SK-N-SH (cell line): ENCODE measurements around the gene ATP13A3. TPM values are rescaled to one million over a fixed set of nuclear protein-coding genes. Genes with fewer than 3 reads are reported as not detected.

Source experiments
- CTCF ChIA-PET: fragments of 300-600, 350-600 bp; formaldehyde crosslinking; extraction: SDS; loops from one replicate; lab custom pipeline; 2021; lab: Yijun Ruan, JAX
- POLR2A ChIA-PET: fragments of 350-600 bp; sonication (Branson Sonifier 250); formaldehyde crosslinking; extraction: SDS; loops from one replicate; lab custom pipeline; 2020; ENCODE audit warnings: antibody characterized with exemption, inconsistent platforms; lab: Yijun Ruan, JAX
- DNase-seq: peaks from one replicate; pipeline ENCODE4 v3.0.0; 2012
- H2AFZ ChIP-seq: fragments of 200-600 bp; sonication (generic); 2 replicates; pipeline ENCODE4 v1.8.1; 2016; ENCODE audit warnings: antibody characterized with exemption, mild to moderate bottlenecking, low read depth
- H3F3A ChIP-seq: fragments of 200-600 bp; sonication (generic); replicated peaks from 2 replicates; pipeline ENCODE3; 2016; ENCODE audit warnings: antibody characterized with exemption, mild to moderate bottlenecking; ENCODE audit not compliant: insufficient read depth
- H3K27ac ChIP-seq, 2 experiments: fragments of 200-500 bp in 1 of 2; fragments of 200-600 bp in 1 of 2; sonication (Bioruptor generic) in 1 of 2; sonication (generic), shearing (Covaris generic) in 1 of 2; 2 replicates each; pipeline versions ENCODE4 v1.5.1 to v1.6.1; 2014 to 2016; ENCODE audit warnings: low read depth in 2 of 2, inconsistent platforms in 1 of 2, low read length in 1 of 2, mild to moderate bottlenecking in 1 of 2, mixed read lengths in 1 of 2
- H3K27me3 ChIP-seq: fragments of 200-600 bp; sonication (generic), shearing (Covaris generic); 2 replicates; pipeline ENCODE4 v1.6.1; 2016; ENCODE audit warnings: mixed run types; ENCODE audit not compliant: insufficient read depth
- H3K36me3 ChIP-seq, 2 experiments: fragments of 200-500 bp in 1 of 2; fragments of 200-600 bp in 1 of 2; sonication (Bioruptor generic) in 1 of 2; sonication (generic) in 1 of 2; replicated peaks in 1 of 2; 2 replicates each; pipeline versions ENCODE3 to v1.5.1; 2014 to 2016; ENCODE audit warnings: low read length in 1 of 2, mild to moderate bottlenecking in 1 of 2; ENCODE audit not compliant: insufficient read depth in 2 of 2, control insufficient read depth in 1 of 2
- H3K4me1 ChIP-seq, 2 experiments: fragments of 200-500 bp in 1 of 2; fragments of 200-600 bp in 1 of 2; sonication (Bioruptor generic) in 1 of 2; sonication (generic), shearing (Covaris generic) in 1 of 2; 2 replicates each; pipeline versions ENCODE4 v1.5.1 to v1.6.1; 2014 to 2016; ENCODE audit warnings: low read depth in 1 of 2, low read length in 1 of 2, mixed run types in 1 of 2; ENCODE audit not compliant: insufficient read depth in 2 of 2, control insufficient read depth in 1 of 2
- H3K4me2 ChIP-seq: fragments of 200-600 bp; sonication (generic), shearing (Covaris generic); 2 replicates; pipeline ENCODE4 v1.6.1; 2017; ENCODE audit warnings: mixed run types
- H3K4me3 ChIP-seq, 2 experiments: fragments of 200-500 bp in 1 of 2; fragments of 200-600 bp in 1 of 2; sonication (Bioruptor generic) in 1 of 2; sonication (generic), shearing (Covaris generic) in 1 of 2; 2 replicates each; pipeline versions ENCODE4 v1.5.1 to v1.8.1; 2014 to 2016; ENCODE audit warnings: low read depth in 2 of 2, inconsistent platforms in 1 of 2, low read length in 1 of 2, mild to moderate bottlenecking in 1 of 2, mixed read lengths in 1 of 2, moderate library complexity in 1 of 2
- H3K79me2 ChIP-seq: fragments of 200-600 bp; sonication (generic); 2 replicates; pipeline ENCODE4 v1.8.1; 2017; ENCODE audit warnings: mild to moderate bottlenecking; ENCODE audit not compliant: insufficient read depth
- H3K9ac ChIP-seq: fragments of 200-600 bp; sonication (generic); 2 replicates; pipeline ENCODE4 v1.6.1; 2017; ENCODE audit warnings: mixed run types
- H3K9me2 ChIP-seq: fragments of 200-600 bp; sonication (generic); 2 replicates; pipeline ENCODE4 v1.6.1; 2017; ENCODE audit warnings: mixed run types
- H3K9me3 ChIP-seq: fragments of 200-600 bp; sonication (generic); 2 replicates; pipeline ENCODE4 v1.6.1; 2017; ENCODE audit warnings: mixed run types, mild to moderate bottlenecking, moderate library complexity
- H4K20me1 ChIP-seq: fragments of 200-600 bp; sonication (generic); 2 replicates; pipeline ENCODE4 v1.6.1; 2017; ENCODE audit warnings: mild to moderate bottlenecking, mixed run types; ENCODE audit not compliant: insufficient read depth
- CHD2 ChIP-seq: fragments of 150-350 bp; IDR thresholded peaks from 2 replicates; pipeline ENCODE4 v1.6.1; 2018; ENCODE audit warnings: low read length; ENCODE audit not compliant: partially characterized antibody
- EP300 ChIP-seq, 2 experiments: IDR thresholded peaks; 2 replicates each; pipeline versions ENCODE4 v1.4.0 to v1.6.1; 2012; ENCODE audit warnings: borderline replicate concordance in 1 of 2, low read depth in 1 of 2, low read length in 1 of 2
- FOXJ3 ChIP-seq: sonication (generic); formaldehyde crosslinking; IDR thresholded peaks from 2 replicates; pipeline ENCODE4 v1.5.1; 2020; ENCODE audit warnings: mild to moderate bottlenecking, missing genetic modification reagents
- FOXM1 ChIP-seq: IDR thresholded peaks from 2 replicates; pipeline ENCODE4 v1.4.0; 2012; ENCODE audit warnings: low read depth, mild to moderate bottlenecking
- GABPA ChIP-seq: IDR thresholded peaks from 2 replicates; pipeline ENCODE4 v1.4.0; 2012; ENCODE audit warnings: low read depth, mild to moderate bottlenecking
- JUND ChIP-seq: IDR thresholded peaks from 2 replicates; pipeline ENCODE4 v1.4.0; 2012
- MAX ChIP-seq: IDR thresholded peaks from 2 replicates; pipeline ENCODE4 v1.4.0; 2012; ENCODE audit warnings: low read depth
- MXI1 ChIP-seq: IDR thresholded peaks from 2 replicates; pipeline ENCODE4 v1.6.1; 2012; ENCODE audit warnings: mild to moderate bottlenecking, low read depth, low read length, improper control_type of control experiment
- NFIC ChIP-seq: IDR thresholded peaks from 2 replicates; pipeline ENCODE4 v1.4.0; 2012; ENCODE audit warnings: borderline replicate concordance
- NRF1 ChIP-seq: IDR thresholded peaks from 2 replicates; pipeline ENCODE4 v1.6.1; 2012; ENCODE audit warnings: low read depth, mild to moderate bottlenecking, low read length
- RCOR1 ChIP-seq: fragments of 150-350 bp; IDR thresholded peaks from 2 replicates; pipeline ENCODE4 v1.6.1; 2017; ENCODE audit warnings: antibody characterized with exemption, low read length
- REST ChIP-seq: IDR thresholded peaks from 2 replicates; pipeline ENCODE4 v1.6.1; 2012; ENCODE audit warnings: mild to moderate bottlenecking, low read depth, low read length, moderate library complexity
- RFX5 ChIP-seq: IDR thresholded peaks from 2 replicates; pipeline ENCODE4 v1.6.1; 2012; ENCODE audit warnings: mild to moderate bottlenecking, improper control_type of control experiment, low read length
- TEAD4 ChIP-seq: IDR thresholded peaks from 2 replicates; pipeline ENCODE4 v1.4.0; 2012; ENCODE audit warnings: mild to moderate bottlenecking, borderline replicate concordance; ENCODE audit not compliant: insufficient read depth
- USF1 ChIP-seq: IDR thresholded peaks from 2 replicates; pipeline ENCODE4 v1.4.0; 2012; ENCODE audit warnings: low read depth, borderline replicate concordance
- YY1 ChIP-seq: IDR thresholded peaks from 2 replicates; pipeline ENCODE4 v1.4.0; 2012; ENCODE audit warnings: low read depth, mild to moderate bottlenecking
- ZBTB33 ChIP-seq: IDR thresholded peaks from 2 replicates; pipeline ENCODE4 v1.4.0; 2012; ENCODE audit warnings: low read depth, borderline replicate concordance
- WGBS: methylation state at CpG from one replicate; pipeline ENCODE4 v1.1.6; 2017; ENCODE audit warnings: low lambda C conversion rate; 5-methylcytosine and 5-hydroxymethylcytosine counted together
- polyA plus RNA-seq, 3 experiments: library from polyadenylated mRNA; depleted of rRNA; stranded (reverse); fragments of >200 nt; gene quantifications; 2 replicates each; pipeline ENCODE4 v1.2.3, GENCODE V29; 2012
- TF ChIP-seq, protein P1 (sequence below): fragments of 150-350 bp; IDR thresholded peaks from 2 replicates; pipeline ENCODE4 v1.6.1; 2017; ENCODE audit warnings: antibody characterized with exemption, low read length, low read depth, borderline replicate concordance
- TF ChIP-seq, protein P2 (sequence below): fragments of 200-600 bp; sonication (generic); IDR thresholded peaks from 2 replicates; pipeline ENCODE4 v1.6.1; 2017; ENCODE audit warnings: antibody characterized with exemption, mild to moderate bottlenecking, moderate library complexity

Gene ATP13A3
- polyA plus RNA-seq, 1 of the 3 experiments (the other 2 are of a cell fraction), result 48.2 TPM

DNA sequence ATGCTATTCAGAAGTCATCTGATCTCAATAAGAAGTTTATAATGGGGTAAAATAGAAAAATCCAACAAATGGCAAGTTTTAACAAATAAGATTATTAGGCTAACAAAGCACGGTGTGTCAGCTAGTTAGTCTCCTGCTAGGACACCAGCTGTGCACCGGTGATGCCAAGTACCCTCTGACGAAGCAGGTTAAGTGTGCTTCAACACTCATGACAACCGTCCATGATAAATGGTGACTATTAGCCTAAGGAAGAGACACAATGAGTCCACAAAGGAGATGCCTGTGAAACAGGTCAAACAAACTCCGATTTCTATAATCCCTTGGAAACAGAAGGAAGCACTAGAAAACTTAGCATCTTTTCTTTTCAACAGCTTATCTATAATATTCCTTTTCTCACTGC, 36.5 kb downstream of the ATP13A3 start (continued):
- TF ChIP-seq USF1, result no peak
- no peak for TF ChIP-seq NRF1
- no peak for TF ChIP-seq MXI1
- TF ChIP-seq FOXJ3 (CRISPR knock-in tag), result no peak
- TF ChIP-seq MAX, result no peak
- TF ChIP-seq FOXM1, result no peak
- TF ChIP-seq, protein P1, sequence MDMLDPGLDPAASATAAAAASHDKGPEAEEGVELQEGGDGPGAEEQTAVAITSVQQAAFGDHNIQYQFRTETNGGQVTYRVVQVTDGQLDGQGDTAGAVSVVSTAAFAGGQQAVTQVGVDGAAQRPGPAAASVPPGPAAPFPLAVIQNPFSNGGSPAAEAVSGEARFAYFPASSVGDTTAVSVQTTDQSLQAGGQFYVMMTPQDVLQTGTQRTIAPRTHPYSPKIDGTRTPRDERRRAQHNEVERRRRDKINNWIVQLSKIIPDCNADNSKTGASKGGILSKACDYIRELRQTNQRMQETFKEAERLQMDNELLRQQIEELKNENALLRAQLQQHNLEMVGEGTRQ, result no peak
- TF ChIP-seq CHD2, result no peak
- no peak for TF ChIP-seq JUND
- TF ChIP-seq RCOR1, result no peak
- TF ChIP-seq NFIC, result no peak

GRCh38 chr3:194449913-194450312, 36.9 kb downstream of the ATP13A3 start:
- Histone ChIP-seq H3K27me3 (no peaks in the 10 kb centered on the region), H2AFZ (no peak overlapping the region), H3K4me3 (no peak overlapping the region), H3K36me3 (peaks cover 73 to 96% of the 10 kb centered on the region in 2 experiments), H3F3A (peaks cover 34% of the 10 kb centered on the region), H3K4me2 (no peak overlapping the region), H4K20me1 (no peaks in the 10 kb centered on the region), H3K4me1 (no peaks in the 10 kb centered on the region), H3K9me3 (no peaks in the 10 kb centered on the region), H3K9me2 (no peaks in the 10 kb centered on the region), H3K27ac (no peak overlapping the region), H3K9ac (no peak overlapping the region), H3K79me2 (peaks cover 76% of the 10 kb centered on the region)
- ChIA-PET CTCF (interaction anchor here (1.5 kb wide), 1 partner anchor 9 kb away, joined by 9 read pairs; no protein-coding TSS in a partner anchor), POLR2A (no interaction called here)
- 92% methylated on average over 3 of the region's 3 CpGs for WGBS
- DNase-seq, result no peak
- TF ChIP-seq MXI1 (no peak), RCOR1 (no peak), ZBTB33 (no peak), REST (no peak), EP300 (IDR thresholded peaks at IDR 0.05; ENCODE audit: borderline replicate concordance in 1 of 2, low read depth in 1 of 2, low read length in 1 of 2) (no peak), YY1 (no peak), MAX (no peak), RFX5 (no peak), GABPA (no peak), TEAD4 (no peak), USF1 (no peak)
- TF ChIP-seq, protein P2, sequence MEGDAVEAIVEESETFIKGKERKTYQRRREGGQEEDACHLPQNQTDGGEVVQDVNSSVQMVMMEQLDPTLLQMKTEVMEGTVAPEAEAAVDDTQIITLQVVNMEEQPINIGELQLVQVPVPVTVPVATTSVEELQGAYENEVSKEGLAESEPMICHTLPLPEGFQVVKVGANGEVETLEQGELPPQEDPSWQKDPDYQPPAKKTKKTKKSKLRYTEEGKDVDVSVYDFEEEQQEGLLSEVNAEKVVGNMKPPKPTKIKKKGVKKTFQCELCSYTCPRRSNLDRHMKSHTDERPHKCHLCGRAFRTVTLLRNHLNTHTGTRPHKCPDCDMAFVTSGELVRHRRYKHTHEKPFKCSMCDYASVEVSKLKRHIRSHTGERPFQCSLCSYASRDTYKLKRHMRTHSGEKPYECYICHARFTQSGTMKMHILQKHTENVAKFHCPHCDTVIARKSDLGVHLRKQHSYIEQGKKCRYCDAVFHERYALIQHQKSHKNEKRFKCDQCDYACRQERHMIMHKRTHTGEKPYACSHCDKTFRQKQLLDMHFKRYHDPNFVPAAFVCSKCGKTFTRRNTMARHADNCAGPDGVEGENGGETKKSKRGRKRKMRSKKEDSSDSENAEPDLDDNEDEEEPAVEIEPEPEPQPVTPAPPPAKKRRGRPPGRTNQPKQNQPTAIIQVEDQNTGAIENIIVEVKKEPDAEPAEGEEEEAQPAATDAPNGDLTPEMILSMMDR, result no peak
- TF ChIP-seq, protein P1, result no peak
